AG10803 (cell line): ENCODE data around the gene TACSTD2.

Source experiments
- DNase-seq: peaks from one replicate; pipeline ENCODE4 v3.0.0; 2010; ENCODE audit warnings: low read depth
- H3K4me3 ChIP-seq: 2 replicates; pipeline ENCODE4 v1.5.1; 2011; ENCODE audit warnings: mild to moderate bottlenecking, low read length, control low read depth
- TF ChIP-seq, protein P1 (sequence below): conservative IDR thresholded peaks from 2 replicates; pipeline ENCODE4 v1.5.1; 2011; ENCODE audit warnings: mild to moderate bottlenecking, low read length, control low read depth, inconsistent platforms

The TACSTD2 gene

DNA sequence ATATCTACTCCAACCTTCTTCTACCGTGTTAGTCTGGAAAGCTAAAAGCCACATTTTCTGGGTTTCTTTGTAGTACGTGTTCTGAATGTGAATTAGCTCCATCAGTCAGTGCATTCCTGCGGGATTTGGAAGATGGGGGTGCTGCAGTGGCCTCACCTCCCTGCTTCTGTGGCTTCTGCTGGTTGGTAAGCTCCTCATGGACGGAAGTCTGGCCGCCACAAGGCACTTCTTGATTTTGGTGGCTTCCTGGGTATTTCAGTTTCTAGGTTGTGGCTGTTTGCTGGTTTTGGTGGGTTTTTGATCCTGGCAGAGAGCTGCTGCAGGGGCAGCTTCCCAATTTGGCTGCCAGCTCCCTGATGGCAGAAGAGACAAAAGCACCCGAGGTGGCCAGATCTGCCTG lies 20.9 kb upstream of the TACSTD2 start:
- peak; percentile 56 for DNase-seq

DNA sequence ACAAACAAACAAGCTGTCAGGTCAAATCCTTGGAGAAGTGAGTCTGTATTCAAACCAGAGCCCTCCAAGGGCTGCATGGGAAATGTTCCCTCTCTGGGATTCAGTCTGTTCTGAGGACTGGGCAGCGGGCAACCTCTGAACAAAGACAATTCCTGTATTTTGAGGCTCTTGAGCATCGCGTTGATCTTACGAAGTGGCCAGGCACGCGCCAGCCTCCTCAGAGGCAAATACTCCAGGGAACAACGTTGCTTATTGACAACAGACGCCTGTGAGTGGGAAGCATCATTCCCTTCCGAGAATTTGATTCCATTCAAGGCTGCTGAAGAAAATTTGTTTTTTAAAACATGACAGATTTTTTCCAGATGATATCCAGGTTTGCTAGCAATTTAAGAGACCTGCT lies 20.0 kb upstream of the TACSTD2 start:
- DNase-seq = peak; percentile 43
- TF ChIP-seq, protein P1, sequence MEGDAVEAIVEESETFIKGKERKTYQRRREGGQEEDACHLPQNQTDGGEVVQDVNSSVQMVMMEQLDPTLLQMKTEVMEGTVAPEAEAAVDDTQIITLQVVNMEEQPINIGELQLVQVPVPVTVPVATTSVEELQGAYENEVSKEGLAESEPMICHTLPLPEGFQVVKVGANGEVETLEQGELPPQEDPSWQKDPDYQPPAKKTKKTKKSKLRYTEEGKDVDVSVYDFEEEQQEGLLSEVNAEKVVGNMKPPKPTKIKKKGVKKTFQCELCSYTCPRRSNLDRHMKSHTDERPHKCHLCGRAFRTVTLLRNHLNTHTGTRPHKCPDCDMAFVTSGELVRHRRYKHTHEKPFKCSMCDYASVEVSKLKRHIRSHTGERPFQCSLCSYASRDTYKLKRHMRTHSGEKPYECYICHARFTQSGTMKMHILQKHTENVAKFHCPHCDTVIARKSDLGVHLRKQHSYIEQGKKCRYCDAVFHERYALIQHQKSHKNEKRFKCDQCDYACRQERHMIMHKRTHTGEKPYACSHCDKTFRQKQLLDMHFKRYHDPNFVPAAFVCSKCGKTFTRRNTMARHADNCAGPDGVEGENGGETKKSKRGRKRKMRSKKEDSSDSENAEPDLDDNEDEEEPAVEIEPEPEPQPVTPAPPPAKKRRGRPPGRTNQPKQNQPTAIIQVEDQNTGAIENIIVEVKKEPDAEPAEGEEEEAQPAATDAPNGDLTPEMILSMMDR = no peak

More for the DNA sequence above, 20.9 kb upstream of the TACSTD2 start:
- no peak overlapping the region for H3K4me3 ChIP-seq
- TF ChIP-seq, protein P1 = no peak

DNA sequence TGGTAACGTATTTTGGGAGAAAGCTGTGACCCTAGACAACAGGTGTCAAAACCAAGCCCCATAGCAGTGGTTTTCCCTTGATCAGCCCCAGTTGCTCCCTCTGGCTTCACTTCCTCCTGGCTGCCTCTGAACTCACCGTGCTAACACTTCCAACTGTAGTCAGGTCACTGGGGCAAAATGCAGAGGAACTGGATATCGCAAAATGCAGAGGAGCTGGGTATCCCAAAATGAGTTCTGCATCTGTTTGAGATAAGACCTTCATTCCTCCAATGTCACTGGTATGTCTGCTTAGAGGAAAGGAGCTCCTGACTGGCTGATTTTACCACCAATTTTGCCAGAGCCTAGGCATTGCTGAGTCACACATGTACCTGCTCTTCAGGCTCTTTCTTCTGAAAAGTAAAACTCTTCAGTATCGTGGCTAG lies 19.6 kb upstream of the TACSTD2 start:
- TF ChIP-seq, protein P1 = no peak
- H3K4me3 ChIP-seq = no peak overlapping the region
- DNase-seq = no peak

More for the DNA sequence above, 20.0 kb upstream of the TACSTD2 start:
- H3K4me3 ChIP-seq = no peak overlapping the region

DNA sequence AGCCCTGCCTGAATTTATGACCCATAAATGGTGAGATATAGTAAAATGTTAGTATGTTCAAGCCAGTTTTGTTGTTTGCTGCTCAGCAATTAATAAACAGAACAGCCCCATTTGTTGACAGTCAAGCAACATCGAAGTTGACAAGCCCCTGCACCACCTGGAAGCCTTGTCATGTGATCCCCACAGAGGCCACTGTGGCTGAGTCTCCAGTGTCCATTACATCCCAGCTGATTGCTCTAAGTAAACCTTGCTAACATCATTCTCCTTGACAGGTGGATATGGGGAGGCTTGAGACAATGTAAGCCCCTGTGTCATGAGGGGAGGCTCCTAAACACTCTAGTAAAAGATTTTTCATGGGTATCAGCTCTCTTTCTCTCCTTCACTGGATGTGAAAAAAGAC lies 17.5 kb upstream of the TACSTD2 start:
- no peak overlapping the region for H3K4me3 ChIP-seq
- DNase-seq = no peak
- TF ChIP-seq, protein P1 = no peak

DNA sequence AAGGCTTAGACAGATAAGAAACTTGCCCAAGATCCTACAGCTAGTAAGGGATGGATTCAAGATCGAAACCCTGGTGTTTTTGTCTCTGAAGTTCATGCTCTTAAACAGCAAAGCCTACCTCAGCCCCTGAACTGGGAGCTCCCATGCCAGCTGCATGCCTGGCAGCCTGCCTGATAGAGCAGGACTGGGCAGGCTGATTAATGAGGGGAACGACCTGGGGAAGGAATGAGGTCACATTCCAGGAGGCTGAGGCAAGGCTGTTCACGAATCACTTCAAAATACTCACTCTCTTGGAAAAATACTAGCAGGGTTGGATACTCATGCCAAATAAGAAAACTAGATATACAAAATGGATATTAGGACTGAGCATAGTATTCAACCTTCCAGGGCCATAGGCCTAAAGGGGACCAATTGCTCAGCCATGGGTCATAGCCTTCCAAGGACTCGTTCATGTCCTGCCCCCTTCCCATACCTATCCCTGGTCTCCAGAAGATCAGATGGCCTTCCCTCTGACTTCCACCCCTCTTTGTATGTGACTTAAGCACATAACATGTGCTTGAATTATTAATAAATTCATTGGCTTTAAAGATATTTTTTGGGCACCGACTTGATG lies 15.6 kb upstream of the TACSTD2 start:
- DNase-seq = peak; percentile 94
- TF ChIP-seq, protein P1 = no peak
- H3K4me3 ChIP-seq = no peak overlapping the region

DNA sequence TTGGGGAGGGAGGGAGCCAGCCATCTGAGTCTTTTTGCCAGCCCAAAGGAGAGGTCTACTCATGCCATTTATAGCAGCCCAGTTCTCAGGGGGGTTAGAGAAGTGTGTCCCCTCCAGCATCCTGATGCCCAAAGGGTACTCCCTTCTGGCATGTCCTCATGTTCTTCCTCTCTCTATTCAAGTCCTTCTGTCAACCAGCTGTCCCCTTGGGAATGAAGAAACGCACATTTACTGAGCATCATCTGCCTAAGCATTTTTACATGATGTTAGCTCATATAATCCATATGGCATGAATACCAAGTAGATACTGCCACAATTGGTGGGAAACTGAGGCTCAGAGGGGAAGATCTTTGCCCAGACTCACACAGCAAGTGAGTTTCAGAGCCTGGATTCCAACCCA lies 14.8 kb upstream of the TACSTD2 start:
- DNase-seq = no peak
- H3K4me3 ChIP-seq = no peak overlapping the region
- TF ChIP-seq, protein P1 = no peak

DNA sequence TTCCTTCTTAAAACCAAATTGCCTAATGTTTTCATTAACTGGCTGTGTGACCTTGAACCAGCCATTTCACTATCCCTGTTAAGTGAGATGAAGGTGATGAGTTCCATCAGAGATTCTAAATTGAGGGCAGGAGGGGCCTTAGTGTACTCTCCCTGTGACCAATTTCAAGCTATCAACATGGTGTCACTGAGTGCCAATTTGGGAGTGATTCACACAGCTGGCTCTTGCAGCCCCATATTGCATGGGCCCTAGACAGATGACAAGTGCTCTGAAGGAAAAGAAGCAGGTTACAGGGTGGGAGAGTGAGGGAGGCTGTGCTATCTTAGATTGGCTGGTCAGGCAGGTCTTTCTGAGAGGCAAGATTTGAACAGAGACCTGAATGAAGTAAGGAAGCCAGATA lies 13.0 kb upstream of the TACSTD2 start:
- TF ChIP-seq, protein P1 = no peak
- no peak for DNase-seq
- H3K4me3 ChIP-seq = no peak overlapping the region
